ENCODE measurements around the gene ADISSP.

ADISSP gene

DNA sequence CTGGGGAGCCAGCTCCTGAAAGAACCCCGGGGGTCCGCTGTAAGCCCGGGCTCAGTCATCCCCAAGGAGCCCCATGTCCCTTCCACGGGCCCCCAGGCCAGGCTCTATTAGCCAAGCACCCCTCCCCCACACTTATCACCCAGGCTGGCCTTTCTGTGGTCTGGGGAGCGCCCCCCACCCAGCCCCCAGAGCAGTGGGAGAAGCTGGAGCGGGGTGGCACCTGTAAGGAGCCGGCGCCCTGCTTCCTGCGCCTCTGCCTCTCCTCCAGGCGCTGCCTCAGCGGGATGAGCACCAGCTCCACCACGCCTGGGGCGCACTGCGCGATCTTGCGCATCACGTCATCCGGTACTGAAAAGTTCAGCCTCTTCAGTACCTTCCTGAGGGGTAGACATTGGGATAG, 11.4 kb upstream of the ADISSP start:
- no peak for DNase-seq

DNA sequence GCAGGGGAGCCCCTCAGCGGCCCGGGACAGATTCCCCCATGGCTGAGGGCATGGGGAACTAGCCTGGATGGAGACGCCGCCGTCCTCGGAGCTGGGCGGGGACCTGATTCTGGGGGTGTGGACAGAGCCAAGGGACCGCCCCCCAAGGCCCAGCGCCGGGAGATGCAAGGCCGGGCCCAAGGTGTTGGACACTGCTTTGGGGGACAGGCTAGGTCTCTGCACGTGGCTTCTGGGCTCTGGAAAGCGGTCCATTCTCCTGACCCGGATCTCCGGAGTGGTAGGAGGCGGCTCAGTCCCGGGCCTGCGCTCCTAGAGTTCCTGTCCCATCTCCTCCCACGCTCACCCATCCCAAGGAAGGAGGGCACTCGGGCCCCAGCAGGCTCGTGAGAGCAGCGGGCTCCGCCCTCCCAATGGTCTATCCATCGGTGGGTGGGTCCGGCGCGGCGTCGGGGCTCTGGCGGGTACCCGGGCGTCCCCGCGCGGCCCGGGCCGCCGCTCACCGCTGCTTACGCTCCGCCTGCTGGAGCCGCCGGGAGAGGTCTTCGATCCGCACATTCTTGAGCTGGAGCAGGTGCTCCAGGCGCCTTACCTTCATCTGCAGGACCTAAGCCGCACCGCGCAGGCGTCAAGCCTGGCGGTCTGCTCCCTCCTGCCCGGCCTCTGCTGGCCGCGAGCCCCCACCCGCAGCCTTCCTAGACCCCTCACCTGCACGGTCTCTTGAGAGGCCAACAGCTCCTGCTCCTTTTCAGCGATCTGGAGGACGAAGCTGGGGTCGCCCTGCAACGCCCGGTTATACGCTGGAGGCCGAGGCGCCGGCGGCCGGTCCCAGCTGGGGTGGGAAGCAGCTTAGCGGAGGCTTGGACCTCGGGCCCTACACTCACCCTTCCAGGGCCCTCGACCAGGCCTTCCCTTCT, 10.4 kb upstream of the ADISSP start:
- peak; percentile 77 for DNase-seq

GRCh38 chr20:3777381-3777715, 9.8 kb upstream of the ADISSP start:
- peak; percentile 47 for DNase-seq

GRCh38 chr20:3775457-3776108, 8.0 kb upstream of the ADISSP start:
- DNase-seq, result no peak

DNA sequence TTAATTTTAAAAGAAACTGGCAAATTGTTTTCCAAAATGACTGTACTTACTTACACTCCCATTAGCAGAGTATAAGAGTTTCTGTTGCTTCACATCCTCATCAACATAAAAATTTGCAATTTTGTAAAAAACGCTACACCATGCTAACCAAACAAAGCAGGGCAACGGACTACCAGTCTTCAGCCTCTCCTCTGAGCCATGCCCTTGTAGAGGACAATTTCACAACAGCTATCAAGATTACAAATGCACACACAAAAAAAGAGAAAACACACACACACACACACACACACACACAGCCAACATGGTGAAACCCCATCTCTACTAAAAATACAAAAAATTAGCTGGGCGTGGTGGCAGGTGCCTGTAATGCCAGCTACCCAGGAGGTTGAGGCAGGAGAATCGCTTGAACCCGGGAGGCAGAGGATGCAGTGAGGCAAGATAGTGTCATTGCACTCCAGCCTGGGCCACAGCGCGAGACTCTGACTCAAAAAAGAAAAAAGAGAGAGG, 4.1 kb upstream of the ADISSP start:
- DNase-seq, result no peak

- DNase-seq, result peak; percentile 86
Measured at GRCh38 chr20:3768342-3769130, 983 bp upstream of the ADISSP start.

DNA sequence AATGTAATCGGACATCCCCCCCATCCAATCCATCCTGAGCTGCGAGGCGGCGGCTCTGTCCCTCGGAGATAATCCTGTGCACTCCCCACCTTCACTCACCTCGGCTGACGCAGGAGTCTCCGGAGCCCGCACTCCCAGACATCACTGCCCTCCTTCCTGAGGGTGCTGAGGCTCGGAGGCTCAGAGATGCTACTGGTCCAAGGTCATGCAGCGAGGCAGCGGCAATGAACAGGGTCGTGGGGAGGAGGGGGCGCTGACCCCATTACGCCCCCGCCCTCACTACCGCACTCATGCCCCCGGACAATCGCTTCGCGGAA, 485 bp downstream of the ADISSP start:
- DNase-seq, result peak; percentile 36

DNA sequence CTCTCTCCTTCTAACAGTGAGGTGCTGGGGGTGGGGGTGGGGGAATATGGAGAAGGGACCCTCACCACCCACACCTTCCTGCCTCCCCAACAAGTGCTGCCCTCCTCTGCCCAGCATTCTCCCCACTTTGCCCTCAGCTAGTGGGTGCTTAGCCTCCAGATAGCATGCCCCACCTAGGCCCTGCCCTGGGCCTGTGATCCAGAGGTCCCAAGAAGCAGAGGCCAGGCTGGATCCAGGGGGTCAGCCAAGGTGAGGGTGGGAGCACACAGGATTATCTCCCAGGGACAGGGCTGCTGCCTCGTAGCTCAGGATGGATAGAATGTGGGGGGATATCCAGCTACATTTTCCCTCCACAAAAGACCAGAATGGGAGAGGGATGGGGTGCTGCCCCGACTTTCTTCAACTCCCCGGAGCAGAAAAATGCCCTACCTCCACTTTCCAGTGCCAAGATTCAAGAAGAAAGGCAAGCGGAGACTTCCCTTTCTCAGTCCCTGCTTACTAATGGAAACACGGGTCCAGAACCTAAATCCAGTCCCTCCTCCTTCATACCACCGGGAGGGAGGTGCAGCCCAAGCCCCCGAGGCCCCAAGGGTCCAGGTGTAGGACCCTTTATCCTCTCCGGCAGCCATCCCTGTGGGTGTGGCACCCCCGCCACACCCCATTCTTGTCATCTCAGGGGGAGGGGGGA, 987 bp downstream of the ADISSP start:
- no peak for DNase-seq

DNA sequence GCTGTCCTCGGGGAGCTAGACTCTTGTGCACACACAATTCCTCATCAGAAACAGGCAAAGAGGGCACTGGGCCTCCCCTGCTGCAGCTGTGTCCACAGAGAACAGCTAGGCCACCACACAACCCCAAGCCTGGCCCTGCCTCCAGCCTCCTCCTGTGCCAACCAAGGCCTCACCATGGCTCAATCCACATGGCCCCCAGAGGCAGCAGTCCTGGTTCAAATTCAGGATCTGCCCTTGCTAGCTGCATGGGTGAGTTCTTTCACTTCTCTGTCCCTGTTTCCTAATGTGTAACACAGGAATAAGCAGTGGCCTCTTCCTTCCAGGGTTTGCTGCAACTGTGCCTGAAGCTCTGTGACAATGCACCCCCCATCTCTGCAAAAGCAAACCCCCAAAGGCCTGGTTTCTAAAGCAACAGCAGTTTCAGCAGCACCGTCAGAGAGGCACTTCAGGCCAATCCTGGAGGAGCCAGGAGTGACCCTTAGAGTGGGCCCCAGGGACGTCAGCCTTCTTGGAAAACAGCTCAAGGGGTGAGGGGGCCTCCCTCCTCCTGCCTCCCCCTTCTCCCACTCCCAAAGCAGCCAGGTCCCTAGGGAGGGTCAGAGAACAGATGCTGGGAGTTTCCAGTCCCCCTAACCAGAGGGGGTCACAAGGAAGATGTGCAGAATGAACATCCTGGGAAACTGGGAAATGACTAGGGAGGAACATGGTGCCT, 2.2 kb downstream of the ADISSP start:
- no peak for DNase-seq

GRCh38 chr20:3764659-3765058, 2.9 kb downstream of the ADISSP start:
- no peak for DNase-seq

GRCh38 chr20:3763671-3764601, 3.6 kb downstream of the ADISSP start:
- DNase-seq, result no peak

DNA sequence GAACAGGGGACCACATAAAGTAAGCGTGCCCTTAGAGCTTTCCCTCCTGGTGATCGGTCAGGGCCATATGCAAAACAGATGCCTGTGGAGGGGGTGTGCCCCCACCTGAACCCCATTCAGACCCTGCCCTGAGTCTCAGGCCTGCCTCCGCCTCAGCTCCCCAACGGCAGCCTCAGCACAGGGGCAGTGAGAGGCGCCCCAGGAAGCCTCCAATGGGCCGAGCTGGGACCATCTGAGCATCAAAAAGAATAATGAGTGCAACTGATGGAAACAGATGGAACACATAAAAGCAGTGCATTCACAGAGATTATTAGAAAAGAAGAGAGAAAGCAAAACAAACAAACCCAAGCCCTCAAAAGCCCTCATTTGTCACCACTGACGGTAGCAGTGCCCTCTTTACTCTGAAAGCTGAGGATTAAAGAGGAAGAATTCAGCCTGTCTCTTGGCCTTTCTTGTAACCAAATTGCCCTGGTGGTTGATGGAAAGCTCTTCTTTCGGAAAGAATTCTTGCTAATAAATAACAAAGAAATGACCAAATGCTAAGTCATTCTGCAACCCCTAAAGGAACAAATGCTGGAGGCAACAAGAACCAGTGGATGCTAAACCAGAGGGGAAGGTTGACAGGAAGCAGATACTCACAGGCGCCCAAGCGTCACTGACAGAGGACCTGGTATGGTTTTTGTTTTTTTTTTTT, 6.8 kb downstream of the ADISSP start:
- DNase-seq, result no peak

DNA sequence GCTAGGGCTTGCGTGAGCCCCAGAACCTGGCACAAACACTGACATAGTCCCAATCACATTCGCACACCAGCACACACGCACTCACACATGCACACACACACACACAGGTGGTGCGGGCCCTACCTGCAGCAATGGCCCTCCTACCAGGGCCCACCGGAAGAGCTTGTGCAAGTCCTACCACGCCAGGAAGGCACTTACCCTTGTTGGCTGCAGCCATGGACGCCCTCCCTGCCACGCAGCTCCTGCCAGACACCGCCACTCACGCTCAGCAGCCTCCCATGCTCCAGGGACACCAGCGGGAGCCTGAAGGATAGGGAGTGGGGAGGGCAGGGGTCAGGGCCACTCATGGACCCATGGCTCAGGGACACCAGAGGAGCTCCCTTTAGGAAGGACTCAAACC, 7.7 kb downstream of the ADISSP start:
- no peak for DNase-seq

GRCh38 chr20:3759316-3759823, 8.2 kb downstream of the ADISSP start:
- DNase-seq, result no peak

- DNase-seq, result no peak
Measured at GRCh38 chr20:3758566-3758965, 9.0 kb downstream of the ADISSP start.

- no peak for DNase-seq
Measured at GRCh38 chr20:3757268-3757667, 10.3 kb downstream of the ADISSP start.

GRCh38 chr20:3755814-3756480, 11.6 kb downstream of the ADISSP start:
- DNase-seq, result no peak

DNA sequence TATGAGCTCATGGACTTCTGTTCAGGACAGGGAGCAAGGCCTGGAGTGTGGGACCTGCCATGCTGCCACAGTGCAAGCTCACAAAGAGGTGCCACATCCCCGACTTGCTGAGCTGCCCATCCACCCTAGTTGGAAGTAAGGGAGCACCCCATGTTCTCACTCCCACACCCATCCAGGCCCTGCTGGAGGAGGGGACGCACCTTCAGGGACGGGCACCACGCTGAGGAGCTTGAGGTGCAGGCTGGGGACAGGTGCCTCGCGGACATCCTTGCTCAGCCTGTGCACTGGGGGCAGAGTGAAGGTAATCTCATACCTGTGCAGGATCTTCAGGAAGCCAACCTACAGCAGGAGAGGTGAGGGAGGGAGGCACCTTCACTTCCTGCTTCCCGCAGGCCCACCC, 12.3 kb downstream of the ADISSP start:
- no peak for DNase-seq

DNA sequence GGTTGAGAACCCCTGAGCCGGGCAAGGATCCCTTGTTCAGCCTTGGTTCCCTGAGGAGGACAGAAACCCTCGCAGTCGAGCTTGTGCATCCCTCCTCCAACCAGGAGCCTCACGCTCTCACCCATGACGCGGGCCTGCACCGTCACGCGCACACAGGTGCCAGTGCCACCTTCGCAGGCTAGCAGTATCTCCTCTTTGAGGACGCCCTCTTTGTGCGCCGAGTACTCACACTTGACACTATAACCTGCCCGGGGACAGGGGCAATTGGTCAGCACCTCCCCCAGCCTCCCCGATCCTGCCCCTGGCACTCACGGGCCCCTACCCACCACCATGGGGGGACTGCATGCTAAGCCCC, 13.3 kb downstream of the ADISSP start:
- no peak for DNase-seq
